KBM-7 (cell line): ENCODE data around the gene MGME1.
"Not testable (repeated sequence)": the region's sequence is repeated elsewhere in the genome, so short reads cannot be mapped to it uniquely, and the experiment has no call there.

Source experiments
- DNase-seq: peaks from one replicate; pipeline ENCODE4 v3.0.0-alpha.2; 2015
- in situ Hi-C: fragments of 300-500 bp; cut with MboI; formaldehyde crosslinking; loops from 2 replicates; pipeline ENCODE4 v1.14.3; 2020; ENCODE audit warnings: low sequenced_read_pairs, low pct_unique_long_range_greater_than_20kb, mixed read lengths

Gene MGME1

DNA sequence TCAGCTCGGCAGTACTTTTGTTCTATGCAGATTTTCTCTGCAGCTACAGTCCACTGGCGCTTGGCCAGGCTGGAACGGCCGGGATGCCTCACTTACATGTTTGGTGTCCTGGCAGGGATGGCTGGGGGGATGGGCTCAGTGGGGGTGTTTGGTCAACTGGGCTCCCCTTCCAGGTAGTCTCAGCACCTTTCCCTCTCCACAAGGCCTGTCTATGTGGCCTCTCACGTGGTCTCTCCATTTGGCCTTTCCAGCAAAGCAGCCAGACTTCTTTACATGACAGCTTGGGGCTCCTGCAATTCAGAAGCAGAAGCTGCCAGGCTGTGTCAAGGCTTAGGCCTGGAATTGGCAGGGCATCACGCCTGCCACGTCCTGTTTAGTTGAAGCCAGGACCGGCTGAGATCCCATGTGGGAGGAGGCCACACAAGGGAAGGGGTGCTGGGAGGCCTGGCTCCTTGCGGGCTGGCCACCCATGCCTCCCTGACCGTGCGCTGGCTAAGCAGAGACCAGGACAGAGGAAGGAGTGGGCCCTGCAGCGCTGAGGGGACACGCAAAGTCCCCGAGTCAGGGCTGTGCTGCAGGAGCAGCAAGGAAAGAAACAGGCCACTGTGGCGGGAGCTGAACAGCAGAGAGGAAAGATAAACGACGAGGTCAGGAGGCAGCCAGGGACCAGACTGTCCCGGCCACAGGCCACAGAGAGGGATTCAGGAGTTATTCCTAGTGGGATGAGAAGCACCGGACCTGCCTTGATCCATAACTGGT lies 38.9 kb downstream of the MGME1 start:
- in situ Hi-C loops: no loop called here
- DNase-seq: no peak

DNA sequence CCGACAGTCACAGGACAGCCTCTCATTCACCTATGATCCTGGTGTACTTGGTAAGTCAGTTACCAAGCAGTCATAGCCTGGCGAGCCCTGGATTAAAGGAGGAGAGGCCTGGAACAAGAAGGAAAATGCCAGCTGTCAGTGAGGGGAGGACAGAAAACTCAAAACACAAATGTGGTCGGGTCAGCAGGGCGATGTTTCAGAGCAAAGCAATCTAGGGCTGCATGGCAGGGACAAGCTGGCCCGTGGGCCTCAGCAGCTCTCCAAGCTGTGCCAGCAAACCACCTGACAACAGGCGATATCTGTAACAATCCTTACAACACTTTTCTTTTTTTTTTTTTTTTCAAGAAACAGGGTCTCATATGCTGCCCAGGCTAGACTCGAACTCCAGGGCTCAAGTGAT lies 40.3 kb downstream of the MGME1 start:
- no peak for DNase-seq
- in situ Hi-C loops: no loop called here

DNA sequence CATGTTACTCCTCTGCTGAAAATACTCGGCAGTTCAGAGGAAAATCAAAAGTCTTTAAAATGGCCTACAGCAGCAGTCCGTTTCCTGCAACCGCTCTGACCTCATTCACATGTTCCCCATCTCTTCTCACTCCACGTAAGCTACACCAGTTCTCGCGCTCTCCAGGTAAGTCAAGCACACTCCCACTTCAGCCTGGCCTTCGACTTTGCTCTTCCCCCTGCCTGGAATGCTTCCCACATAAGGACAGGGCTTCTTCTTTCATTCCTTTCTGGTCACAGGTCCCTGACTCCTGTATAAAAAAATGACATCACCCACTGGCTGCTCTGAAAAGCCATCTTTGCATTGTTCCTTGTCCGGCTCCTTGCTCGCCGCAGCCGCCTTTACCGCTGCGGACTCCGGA lies 42.7 kb downstream of the MGME1 start:
- no peak for DNase-seq
- in situ Hi-C loops: no loop called here

DNA sequence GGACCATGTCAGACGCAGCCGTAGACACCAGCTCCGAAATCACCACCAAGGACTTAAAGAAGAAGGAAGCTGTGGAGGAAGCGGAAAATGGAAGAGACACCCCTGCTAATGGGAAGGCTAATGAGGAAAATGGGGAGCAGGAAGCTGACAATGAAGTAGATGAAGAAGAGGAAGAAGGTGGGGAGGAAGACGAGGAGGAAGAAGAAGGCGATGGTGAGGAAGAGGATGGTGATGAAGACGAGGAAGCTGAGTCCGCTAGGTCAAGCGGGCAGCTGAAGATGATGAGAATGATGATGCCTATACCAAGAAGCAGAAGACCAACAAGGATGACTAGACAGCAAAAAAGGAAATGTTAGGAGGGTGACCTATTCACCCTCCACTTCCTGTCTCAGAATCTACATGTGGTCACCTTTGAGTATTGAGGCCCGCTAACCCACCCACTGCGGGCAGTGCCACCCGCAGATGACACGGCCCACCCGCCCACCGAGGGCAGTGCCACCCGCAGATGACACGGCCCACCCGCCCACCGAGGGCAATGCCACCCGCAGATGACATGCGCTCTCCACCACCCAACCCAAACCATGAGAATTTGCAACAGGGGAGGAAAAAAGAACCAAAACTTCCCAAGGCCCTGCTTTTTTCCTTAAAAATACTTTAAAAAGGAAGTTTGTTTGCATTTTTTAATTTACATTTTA lies 43.3 kb downstream of the MGME1 start:
- in situ Hi-C loops: no loop called here
- no peak for DNase-seq

DNA sequence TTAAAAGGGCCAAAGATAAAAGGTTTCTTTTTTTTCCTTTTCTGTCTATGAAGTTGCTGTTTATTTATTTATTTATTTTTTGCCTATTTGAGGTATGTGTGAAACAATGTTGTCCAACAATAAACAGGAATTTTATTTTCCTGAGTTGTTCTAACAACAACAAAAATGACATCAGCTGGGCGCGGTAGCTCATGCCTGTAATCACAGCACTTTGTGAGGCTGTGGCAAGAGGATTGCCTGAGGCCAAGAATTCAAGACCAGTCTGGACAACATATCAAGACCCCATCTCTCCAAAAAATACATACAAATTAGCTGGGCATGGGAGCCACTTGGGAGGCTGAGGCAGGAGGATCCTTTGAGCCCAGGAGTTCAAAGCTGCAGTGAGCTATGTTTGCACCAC lies 44.1 kb downstream of the MGME1 start:
- in situ Hi-C loops: no loop called here
- no peak for DNase-seq

DNA sequence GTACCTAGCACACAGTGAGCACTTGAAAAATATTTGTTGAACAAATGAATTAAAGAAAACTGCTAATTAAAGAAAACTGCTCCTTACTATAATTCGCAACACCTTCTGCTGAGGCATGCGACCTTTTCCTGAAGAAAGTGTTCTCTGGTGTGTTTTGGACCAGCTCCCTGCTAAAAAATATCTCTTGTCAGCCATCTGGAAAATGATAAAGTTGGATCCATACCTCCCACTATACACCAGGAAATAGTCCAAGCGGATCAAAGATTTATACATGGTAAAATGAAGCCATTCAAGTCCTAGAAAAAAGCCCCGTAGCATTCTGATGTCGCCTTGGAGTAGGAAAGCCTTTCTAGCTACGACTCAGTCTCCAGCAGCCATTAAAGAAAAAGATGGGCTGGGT lies 45.6 kb downstream of the MGME1 start:
- DNase-seq: no peak
- in situ Hi-C loops: no loop called here

DNA sequence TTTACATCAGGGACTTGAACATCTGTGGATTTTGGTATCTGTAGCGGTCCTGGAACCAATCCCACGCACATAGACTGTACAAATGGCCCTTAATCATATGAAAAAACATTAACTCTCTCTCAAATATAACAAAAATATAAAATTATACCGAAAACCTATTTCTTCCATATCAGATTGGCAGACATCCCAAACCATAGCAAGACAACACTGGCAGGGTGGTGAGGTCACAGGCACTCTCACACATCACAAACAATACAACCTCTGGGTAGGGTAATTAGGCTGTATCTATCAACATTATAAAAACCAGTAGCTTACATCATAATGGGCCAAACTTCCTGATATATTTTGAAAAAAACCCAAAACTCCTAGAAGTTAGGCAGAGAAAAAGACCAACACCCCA lies 48.0 kb downstream of the MGME1 start:
- in situ Hi-C loops: no loop called here
- no peak for DNase-seq

DNA sequence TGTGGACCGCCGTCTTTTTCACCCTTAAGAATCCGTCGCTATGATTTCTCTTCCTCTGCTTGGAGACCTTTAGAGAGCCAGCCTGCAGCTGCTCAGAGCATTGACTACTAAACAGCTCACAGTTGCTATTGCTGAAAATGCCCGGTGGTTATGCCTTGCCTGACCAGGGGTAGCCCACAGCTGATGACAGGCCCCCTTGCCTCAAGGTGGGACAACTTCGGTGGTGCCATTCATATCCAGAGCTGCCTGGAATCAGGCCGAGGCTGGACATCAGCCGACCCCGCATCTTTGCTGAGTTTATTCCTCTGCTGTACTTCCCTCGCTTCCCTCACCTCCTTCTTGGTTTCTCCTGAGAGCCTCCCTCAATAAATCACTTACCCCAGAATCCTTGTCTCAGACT lies 49.3 kb downstream of the MGME1 start:
- in situ Hi-C loops: no loop called here

DNA sequence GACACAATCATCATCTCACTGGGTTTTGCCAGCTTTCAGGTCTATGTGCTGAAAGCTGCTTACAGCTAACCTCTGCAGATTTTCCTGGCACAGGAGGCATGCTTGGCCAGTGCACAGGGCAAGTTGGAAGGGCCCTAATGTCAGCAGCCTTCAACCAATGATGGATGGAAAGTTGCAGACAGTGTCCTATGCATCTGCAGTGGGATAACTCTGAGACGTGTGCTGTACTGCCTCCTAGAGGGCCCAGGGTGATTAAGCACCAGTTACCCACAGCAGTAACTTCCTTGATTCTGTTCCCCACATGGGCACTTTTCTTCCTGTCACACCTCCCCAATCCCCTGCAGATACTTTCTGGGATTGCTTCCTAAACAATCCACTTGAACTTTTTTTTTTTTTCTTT lies 50.2 kb downstream of the MGME1 start:
- DNase-seq: peak; percentile 65
- in situ Hi-C loops: no loop called here

More for the DNA sequence above, 49.3 kb downstream of the MGME1 start:
- no peak for DNase-seq

DNA sequence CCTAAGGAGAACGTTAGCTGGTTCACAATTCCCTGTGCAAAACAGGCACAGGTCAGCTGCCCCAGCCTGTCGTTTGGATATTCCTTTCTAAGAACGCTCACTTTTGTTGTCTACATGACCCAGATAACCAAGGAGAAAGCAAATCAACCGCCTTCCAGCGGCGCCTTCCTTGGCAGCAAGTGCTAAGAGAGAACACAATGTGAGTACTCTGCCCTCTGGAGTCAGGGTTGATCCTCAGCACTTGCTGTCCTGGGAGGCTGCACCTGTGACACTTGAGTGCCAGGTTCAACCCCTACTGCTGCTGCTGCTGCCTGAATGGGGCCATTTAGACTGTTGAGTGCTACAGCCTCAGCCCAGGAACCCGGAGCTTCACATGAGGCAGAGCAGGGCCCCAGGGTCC lies 52.1 kb downstream of the MGME1 start:
- in situ Hi-C loops: no loop called here
- DNase-seq: no peak

DNA sequence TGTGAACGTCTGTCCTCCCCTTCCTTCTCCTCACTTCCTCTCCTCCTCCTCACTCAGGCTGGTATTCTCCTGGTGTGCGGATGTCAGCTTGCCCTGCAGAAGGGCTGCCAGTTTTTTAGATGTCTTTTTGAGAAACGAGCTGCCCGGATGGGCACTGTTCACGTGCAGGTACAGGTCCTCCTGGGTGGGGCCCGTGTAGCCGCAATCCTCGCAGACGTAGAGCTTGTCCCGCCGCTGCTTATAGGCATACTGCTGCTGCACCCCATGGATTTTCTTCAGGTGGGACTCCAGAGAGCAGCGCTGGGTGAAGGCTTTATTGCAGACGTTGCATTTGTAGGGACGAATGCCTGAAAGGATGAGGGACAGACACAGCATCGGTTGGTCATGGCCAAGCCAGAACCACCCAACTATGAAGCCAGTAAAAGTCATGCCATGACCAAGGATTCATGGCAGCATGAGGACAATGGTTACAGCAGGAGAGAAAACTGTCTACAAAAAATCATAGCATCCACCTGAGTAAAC lies 55.8 kb downstream of the MGME1 start:
- in situ Hi-C loops: no loop called here
- no peak for DNase-seq

DNA sequence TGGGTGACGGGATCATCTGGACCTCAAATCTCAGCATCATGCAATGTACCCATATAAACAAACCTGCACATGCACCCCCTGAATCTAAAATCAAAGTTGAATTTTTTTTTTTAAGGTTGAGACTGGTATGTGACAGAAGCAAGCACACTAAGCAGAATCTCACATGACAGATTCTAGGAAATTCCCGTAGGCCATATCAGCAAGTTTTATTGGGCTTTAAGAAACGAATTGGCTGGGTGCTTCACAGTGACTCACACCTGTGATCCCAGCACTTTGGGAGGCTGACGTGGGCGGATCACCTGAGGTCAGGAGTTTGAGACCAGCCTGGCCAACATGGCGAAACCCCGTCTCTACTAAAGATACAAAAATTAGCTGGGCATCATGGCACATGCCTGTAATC lies 58.2 kb downstream of the MGME1 start:
- in situ Hi-C loops, DNase-seq: not testable (repeated sequence)

DNA sequence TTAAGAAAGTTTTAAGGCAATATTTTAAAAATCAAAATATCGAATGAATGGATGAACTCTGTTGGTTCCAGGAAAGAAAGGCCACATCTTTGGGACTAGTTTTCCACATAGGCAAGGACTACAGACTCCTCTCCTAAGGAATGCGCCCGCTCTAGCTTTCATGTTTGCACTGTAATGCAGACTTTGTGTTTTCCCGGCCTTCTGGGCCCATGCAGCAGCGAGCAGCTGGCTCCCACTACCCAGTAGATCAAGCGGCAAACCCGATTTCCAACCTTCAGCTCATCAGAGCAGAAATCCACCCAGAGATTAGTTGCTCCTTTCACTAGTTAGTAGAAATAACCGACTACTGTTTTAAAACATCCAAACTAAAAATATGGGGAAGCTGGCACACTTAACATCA lies 61.2 kb downstream of the MGME1 start:
- in situ Hi-C loops: no loop called here

DNA sequence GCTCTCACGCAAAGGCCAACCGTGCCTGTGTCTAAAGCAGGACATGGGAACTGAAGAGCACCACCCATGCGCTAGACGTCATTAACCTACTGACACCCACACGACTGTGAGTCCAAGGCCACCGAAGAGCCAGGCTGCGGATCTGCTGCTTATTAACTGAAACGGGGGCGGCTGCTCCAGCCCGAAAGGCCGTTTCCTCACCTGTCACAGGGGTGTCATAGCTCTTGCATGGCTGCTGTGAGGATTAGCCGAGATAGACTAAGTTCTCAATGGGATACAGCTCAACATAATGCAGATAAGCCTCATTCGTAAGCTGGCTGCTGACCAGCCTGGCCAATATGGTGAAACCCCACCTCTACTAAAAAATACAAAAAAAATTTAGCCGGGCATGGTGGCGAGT lies 62.2 kb downstream of the MGME1 start:
- no peak for DNase-seq
- in situ Hi-C loops: no loop called here

More for the DNA sequence above, 61.2 kb downstream of the MGME1 start:
- DNase-seq: no peak

DNA sequence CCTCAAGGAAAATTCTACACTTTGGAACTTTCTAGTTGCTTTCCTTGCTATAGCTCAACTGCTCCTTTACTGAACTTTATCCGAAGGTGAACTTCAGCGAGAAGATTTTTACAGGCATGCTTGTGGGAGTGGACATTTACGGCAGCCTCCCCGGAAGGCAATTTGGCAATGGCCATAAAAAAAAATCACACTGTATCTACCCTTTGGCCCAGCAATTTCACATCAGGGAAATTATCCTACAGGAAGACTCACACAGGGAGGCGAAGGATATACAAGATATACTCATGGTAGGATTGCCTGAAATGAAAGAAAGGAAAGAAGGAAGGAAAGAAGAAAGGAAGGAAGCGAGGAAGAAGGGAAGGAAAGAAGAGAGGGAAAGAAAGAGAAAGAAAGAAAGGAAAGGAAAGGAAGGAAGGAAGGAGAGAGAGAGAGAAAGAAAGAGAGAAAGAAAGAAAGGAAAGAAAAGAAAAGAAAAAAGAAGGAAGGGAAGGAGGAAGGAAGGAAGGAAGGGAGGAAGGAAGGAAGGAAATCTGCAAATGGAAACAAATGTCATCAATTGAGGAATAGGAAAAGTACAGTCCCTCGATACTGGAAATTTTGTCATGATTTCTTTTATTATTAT lies 63.2 kb downstream of the MGME1 start:
- in situ Hi-C loops: no loop called here
- DNase-seq: no peak

DNA sequence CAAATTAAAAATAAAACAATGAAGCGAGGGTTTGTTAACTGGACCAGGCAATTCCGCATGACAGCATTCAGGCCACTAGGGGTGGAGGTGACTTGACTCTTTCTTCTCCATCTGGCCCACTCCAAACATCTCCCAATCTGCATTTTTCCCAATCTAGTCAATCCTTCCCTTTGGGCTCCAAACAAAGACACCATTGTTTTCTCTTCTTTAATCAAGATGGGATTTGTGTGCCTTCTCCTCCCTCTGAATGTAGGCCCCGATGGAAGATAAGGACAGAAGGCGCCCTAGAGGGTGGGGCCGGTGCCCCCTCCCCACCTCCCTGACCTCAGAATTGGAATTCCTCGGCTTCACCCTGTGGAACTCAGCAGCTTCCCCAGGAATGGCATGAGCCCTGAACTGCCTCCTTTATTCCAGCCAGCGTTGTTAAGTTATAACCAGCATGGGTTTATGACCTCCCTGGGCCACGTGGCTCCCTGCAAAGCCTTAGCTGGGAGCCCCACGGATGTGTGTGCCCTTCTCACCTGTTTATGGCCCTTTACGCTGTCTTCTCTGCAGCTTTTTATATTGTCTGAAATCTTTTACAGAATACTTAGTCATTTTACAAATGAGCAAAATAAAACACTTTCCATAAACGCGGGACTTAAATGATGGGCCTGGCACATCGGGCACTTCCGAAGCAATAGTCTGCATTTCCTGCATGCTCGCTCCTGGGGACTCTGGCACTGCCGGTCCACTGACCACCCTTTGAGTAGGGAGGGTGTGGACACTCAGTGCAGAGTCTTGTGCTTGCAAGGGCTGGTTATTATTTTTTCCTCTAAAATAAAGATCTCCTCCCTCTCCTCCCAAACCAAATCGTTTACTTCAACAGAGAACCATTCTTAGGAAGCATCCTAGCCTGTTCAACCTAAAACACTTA lies 64.4 kb downstream of the MGME1 start:
- DNase-seq: no peak
- in situ Hi-C loops: no loop called here

DNA sequence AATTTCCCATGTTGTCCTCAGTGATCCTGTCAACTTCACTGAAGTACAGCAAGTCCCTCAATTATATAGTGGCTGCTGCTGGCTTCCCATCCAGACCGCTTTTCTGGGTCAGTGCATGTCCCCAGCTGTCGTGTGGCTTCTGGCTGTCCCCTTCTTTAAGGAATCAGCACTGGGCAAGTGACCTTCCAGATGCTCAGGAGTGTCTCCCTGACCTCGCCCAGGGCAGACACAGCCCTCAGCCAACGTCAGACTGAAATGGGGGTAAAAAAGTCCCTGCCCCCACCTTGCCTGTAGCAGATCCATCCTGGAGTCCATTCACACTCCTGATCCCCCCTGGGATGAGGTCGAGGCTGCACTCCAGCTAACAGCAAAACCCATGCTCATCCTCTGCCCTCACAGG lies 65.2 kb downstream of the MGME1 start:
- no peak for DNase-seq
- in situ Hi-C loops: no loop called here

DNA sequence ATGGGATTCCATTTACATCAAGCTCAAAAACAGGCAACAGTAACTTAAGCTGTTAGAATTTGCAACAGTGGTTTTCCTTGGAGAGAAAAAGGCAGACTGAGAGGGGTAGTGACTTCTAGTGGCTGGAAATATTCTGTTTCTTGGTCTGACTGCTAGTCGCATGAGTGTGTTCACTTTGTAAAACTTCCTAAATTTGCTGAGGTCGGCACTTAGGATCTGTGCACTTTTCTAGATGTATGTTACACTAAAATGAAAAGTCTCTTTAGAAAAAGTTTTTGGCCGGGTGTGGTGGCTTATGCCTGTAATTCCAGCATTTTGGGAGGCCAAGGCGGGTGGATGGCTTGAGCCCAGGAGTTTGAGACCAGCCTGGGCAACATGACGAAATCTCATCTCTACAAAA lies 70.2 kb downstream of the MGME1 start:
- in situ Hi-C loops: no loop called here
- no peak for DNase-seq
